ENCODE measurements around the gene TIGD3. TPM values are rescaled to one million over a fixed set of nuclear protein-coding genes. Genes with fewer than 3 reads are reported as not detected.
"Not testable (repeated sequence)": the region's sequence is repeated elsewhere in the genome, so short reads cannot be mapped to it uniquely, and the experiment has no call there.

TIGD3 gene
- total RNA-seq, 1 donor from 2014 or later = not detected

- peak in 1 of 2 donors; percentile 94 for DNase-seq (ENCODE audit: low spot score in 2 of 2)
- H3K27ac ChIP-seq = no peak overlapping the region
- H3K9me3 ChIP-seq = no peaks in the 10 kb centered on the region
- H3K27me3 ChIP-seq = no peaks in the 10 kb centered on the region
- intact Hi-C loops (cut with DNase I) = loop anchor here (1.0 kb wide), 1 partner anchor 15 kb away; no protein-coding TSS in a partner anchor
- TF ChIP-seq CTCF (IDR thresholded peaks at IDR 0.05) = peak; percentile 66 to 73 (median 67)
- H3K36me3 ChIP-seq = no peaks in the 10 kb centered on the region
- no peak overlapping the region for H3K4me3 ChIP-seq
- peaks cover 0 to 13% of the 10 kb centered on the region in 2 donors for H3K4me1 ChIP-seq
These were observed 24.6 kb upstream of the TIGD3 start for GRCh38 chr11:65329944-65330403.

GRCh38 chr11:65330544-65330943 lies 24.0 kb upstream of the TIGD3 start:
- Histone ChIP-seq H3K27me3 (no peaks in the 10 kb centered on the region), H3K27ac (no peak overlapping the region)
- intact Hi-C loops (cut with DNase I) = loop anchor here (1.0 kb wide), 1 partner anchor 15 kb away; no protein-coding TSS in a partner anchor

GRCh38 chr11:65332591-65332990 lies 22.0 kb upstream of the TIGD3 start:
- H3K4me3 ChIP-seq; H3K36me3 ChIP-seq; intact Hi-C loops (cut with DNase I); H3K9me3 ChIP-seq; H3K27ac ChIP-seq; DNase-seq (ENCODE audit: low spot score in 2 of 2); H3K27me3 ChIP-seq: not testable (repeated sequence)
- H3K4me1 ChIP-seq = peaks cover 0 to 22% of the 10 kb centered on the region in 2 donors

More at GRCh38 chr11:65330544-65330943, 24.0 kb upstream of the TIGD3 start:
- no peak for TF ChIP-seq CTCF (IDR thresholded peaks at IDR 0.05)
- H3K9me3 ChIP-seq = no peaks in the 10 kb centered on the region
- H3K36me3 ChIP-seq = no peaks in the 10 kb centered on the region
- no peak for DNase-seq (ENCODE audit: low spot score in 2 of 2)
- no peak overlapping the region for H3K4me3 ChIP-seq
- H3K4me1 ChIP-seq = peaks cover 0 to 18% of the 10 kb centered on the region in 2 donors

GRCh38 chr11:65334696-65335295 lies 19.8 kb upstream of the TIGD3 start:
- H3K9me3 ChIP-seq = no peaks in the 10 kb centered on the region
- no peaks in the 10 kb centered on the region for H3K27me3 ChIP-seq
- no peaks in the 10 kb centered on the region for H3K36me3 ChIP-seq
- DNase-seq (ENCODE audit: low spot score in 2 of 2) = no peak
- intact Hi-C loops (cut with DNase I) = no loop called here
- H3K27ac ChIP-seq = peak overlapping the region in 1 of 2 donors; percentile 74
- H3K4me3 ChIP-seq = peak overlapping the region; percentile 79 to 82
- no peak for TF ChIP-seq CTCF (IDR thresholded peaks at IDR 0.05)
- peaks cover 0 to 19% of the 10 kb centered on the region in 2 donors for H3K4me1 ChIP-seq

GRCh38 chr11:65338676-65339075 lies 15.9 kb upstream of the TIGD3 start:
- H3K4me1 ChIP-seq = peaks cover 0 to 16% of the 10 kb centered on the region in 2 donors
- no peaks in the 10 kb centered on the region for H3K27me3 ChIP-seq
- DNase-seq (ENCODE audit: low spot score in 2 of 2) = no peak

More at GRCh38 chr11:65338676-65339075, 15.9 kb upstream of the TIGD3 start:
- intact Hi-C loops (cut with DNase I) = no loop called here
- H3K4me3 ChIP-seq = no peak overlapping the region
- peaks cover 37% of the 10 kb centered on the region in 2 donors for H3K36me3 ChIP-seq
- no peak overlapping the region for H3K27ac ChIP-seq
- TF ChIP-seq CTCF (IDR thresholded peaks at IDR 0.05) = no peak
- H3K9me3 ChIP-seq = no peaks in the 10 kb centered on the region

Measured in ascending aorta (tissue), 2 donors.